ENCODE measurements around the gene SYNGR2. TPM values are rescaled to one million over a fixed set of nuclear protein-coding genes. Genes with fewer than 3 reads are reported as not detected.

SYNGR2 gene
- total and polyA plus RNA-seq, 2 donors (not counting 3 experiments of a cell fraction or from before 2014, with no cell fraction given) = 65.9 to 281 TPM

DNA sequence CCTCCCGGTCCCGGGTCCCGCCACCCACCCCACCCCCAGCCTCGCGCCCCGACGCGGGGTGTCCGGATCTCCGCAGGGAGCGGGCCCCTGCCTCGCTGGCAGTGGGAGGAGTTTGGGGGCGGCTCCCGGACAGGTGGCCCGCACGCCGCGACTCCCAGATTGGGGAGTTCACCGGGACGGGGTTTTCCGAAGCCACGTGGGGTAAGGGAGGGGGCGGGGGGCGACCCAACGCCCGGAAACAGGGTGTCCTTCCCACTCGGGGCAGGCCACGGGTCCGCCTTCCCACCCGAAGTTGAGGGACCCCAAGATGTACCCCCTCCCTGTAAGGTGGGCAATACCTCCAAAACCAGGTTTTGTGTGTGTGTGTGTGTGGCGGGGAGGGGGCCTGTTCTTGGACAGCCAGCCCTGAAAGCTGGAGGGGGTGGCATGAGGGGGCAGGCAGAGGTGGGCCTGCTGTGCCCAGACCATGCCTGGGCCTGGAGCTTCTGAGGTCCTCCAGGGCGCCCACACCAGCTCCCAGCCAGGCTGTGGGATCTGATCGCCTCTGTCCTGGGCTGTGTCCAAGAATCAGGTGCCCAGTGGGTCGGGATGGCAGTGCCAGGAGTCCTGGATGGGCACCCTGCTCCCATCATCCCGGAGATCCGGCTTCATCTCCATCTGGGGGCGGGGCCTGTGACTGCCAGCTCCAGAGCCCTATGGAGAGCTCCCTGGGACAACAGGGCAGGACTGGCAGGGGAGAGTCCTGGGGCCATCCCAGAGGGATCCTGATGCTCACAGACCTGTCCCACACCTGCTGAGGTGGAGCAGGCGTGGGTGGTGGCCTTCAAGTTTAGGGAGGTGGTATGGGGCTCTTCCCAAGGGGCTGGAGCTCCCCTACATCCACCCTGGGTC lies 767 bp downstream of the SYNGR2 start:
- Histone ChIP-seq H3K4me1 (ENCODE audit: control insufficient read depth, extremely low read depth, insufficient read depth, low read length) (peaks cover 2% of the 10 kb centered on the region), H3K36me3 (ENCODE audit: control insufficient read depth in 2 of 2, extremely low read depth in 1 of 2, insufficient read depth in 2 of 2, low read length in 2 of 2) (peaks cover 0 to 6% of the 10 kb centered on the region in 2 experiments), H3K9me1 (replicated peaks; ENCODE audit: control insufficient read depth, extremely low read depth, insufficient read depth, low read length) (no peaks in the 10 kb centered on the region), H3K27me3 (ENCODE audit: control insufficient read depth in 2 of 2, insufficient read depth in 2 of 2, low read length in 2 of 2) (no peaks in the 10 kb centered on the region), H3K79me2 (ENCODE audit: control insufficient read depth, insufficient read depth, low read length) (no peaks in the 10 kb centered on the region), H2AFZ (ENCODE audit: low read depth, low read length) (peak overlapping the region; percentile 53), H3K4me3 (replicated peaks in 1 of 3; ENCODE audit: insufficient read depth in 1 of 3, low read depth in 1 of 3, low read length in 3 of 3) (peak overlapping the region; percentile 24 to 74 (median 74)), H3K27ac (ENCODE audit: insufficient read depth, low read depth, low read length) (no peak overlapping the region), H3K4me2 (ENCODE audit: insufficient read depth, low read length) (peak overlapping the region; percentile 59), H3K9ac (replicated peaks; ENCODE audit: extremely low read depth, insufficient read depth, low read length) (peak overlapping the region; percentile 56), H3K9me3 (replicated peaks; ENCODE audit: control insufficient read depth, insufficient read depth, low read length) (no peaks in the 10 kb centered on the region), H4K20me1 (replicated peaks; ENCODE audit: control insufficient read depth, extremely low read depth, insufficient read depth, low read length) (no peaks in the 10 kb centered on the region)
- CTCF ChIA-PET = interaction anchor here (0.6 to 1.8 kb wide), 8 partner anchors 9 to 84 kb away, joined by 3 to 8 read pairs (median 4); no protein-coding TSS in a partner anchor
- TF ChIP-seq EZH2 (IDR thresholded peaks at IDR 0.05; ENCODE audit: borderline replicate concordance, low read depth, low read length, severe bottlenecking) (no peak), FOS (IDR thresholded peaks at IDR 0.05; ENCODE audit: borderline replicate concordance, insufficient read depth, low read length) (no peak), GATA2 (IDR thresholded peaks at IDR 0.05; ENCODE audit: insufficient read depth, insufficient read length, low read depth, low read length) (no peak), POLR2AphosphoS5 (IDR thresholded peaks at IDR 0.05; ENCODE audit: insufficient read depth, low read depth, low read length) (no peak), JUN (IDR thresholded peaks at IDR 0.05; ENCODE audit: borderline replicate concordance, insufficient read depth, insufficient read length, low read depth) (no peak), POLR2A (IDR thresholded peaks at IDR 0.05; ENCODE audit: low read depth, low read length) (no peak), MYC (IDR thresholded peaks at IDR 0.05; ENCODE audit: low read depth, low read length) (no peak)
- TF ChIP-seq, protein P1, sequence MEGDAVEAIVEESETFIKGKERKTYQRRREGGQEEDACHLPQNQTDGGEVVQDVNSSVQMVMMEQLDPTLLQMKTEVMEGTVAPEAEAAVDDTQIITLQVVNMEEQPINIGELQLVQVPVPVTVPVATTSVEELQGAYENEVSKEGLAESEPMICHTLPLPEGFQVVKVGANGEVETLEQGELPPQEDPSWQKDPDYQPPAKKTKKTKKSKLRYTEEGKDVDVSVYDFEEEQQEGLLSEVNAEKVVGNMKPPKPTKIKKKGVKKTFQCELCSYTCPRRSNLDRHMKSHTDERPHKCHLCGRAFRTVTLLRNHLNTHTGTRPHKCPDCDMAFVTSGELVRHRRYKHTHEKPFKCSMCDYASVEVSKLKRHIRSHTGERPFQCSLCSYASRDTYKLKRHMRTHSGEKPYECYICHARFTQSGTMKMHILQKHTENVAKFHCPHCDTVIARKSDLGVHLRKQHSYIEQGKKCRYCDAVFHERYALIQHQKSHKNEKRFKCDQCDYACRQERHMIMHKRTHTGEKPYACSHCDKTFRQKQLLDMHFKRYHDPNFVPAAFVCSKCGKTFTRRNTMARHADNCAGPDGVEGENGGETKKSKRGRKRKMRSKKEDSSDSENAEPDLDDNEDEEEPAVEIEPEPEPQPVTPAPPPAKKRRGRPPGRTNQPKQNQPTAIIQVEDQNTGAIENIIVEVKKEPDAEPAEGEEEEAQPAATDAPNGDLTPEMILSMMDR (IDR thresholded peaks at IDR 0.05; ENCODE audit: extremely low read depth in 1 of 2, insufficient read depth in 1 of 2, low read depth in 1 of 2, low read length in 2 of 2) = no peak
- TF ChIP-seq, protein P2, sequence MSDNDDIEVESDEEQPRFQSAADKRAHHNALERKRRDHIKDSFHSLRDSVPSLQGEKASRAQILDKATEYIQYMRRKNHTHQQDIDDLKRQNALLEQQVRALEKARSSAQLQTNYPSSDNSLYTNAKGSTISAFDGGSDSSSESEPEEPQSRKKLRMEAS (IDR thresholded peaks at IDR 0.05; ENCODE audit: insufficient read depth, insufficient read length) = no peak
- POLR2A ChIA-PET = interaction anchor here (0.6 to 1.0 kb wide), 3 partner anchors 18 to 211 kb away, joined by 3 to 6 read pairs (median 5); partner anchors contain the start of genes AFMID, TK1 and TNRC6C
- BruUV-seq (replicated peaks) = no TSS peak
- FAIRE-seq (peak; percentile 66), DNase-seq (ENCODE audit: low read depth, low spot score) (peak; percentile 46)
- dilution Hi-C loops (cut with MboI; ENCODE audit: extremely low pct_ligation_motif_present, low sequenced_read_pairs) (no loop called here), intact Hi-C loops (cut with micrococcal nuclease) (loop anchor here (2.0 to 5.0 kb wide), 2 partner anchors 28 to 37 kb away; partner anchors contain the start of gene TMC8)

All from endothelial cell of umbilical vein (primary cell).